Measurements from ENCODE around the gene TAOK2.
"Not testable (repeated sequence)": the region's sequence is repeated elsewhere in the genome, so short reads cannot be mapped to it uniquely, and the experiment has no call there.

TAOK2 gene

DNA sequence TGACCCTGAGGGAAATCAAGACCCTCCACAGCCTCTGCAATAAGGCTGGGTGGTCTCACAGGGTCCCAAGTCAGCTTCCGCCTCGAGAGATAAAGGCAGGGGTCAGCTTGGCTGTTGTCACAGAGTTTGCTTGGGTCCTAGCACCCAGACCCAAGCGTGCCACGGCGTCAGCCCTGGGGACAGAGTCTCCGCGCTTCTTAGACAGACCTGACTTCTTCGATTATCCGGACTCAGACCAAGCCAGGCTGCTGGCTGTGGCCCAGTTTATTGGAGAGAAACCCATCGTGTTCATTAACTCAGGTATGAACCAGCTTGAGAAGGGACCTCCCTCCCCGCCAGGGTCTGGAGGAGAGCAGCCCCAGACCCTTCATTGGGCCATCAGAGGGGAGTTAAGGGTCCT lies 49.9 kb downstream of the TAOK2 start:
- DNase-seq (ENCODE audit: low read depth in 2 of 2), result no peak

GRCh38 chr16:30024451-30024850 lies 50.8 kb downstream of the TAOK2 start:
- DNase-seq (ENCODE audit: low read depth in 2 of 2), result no peak

GRCh38 chr16:30025156-30025555 lies 51.5 kb downstream of the TAOK2 start:
- DNase-seq (ENCODE audit: low read depth in 2 of 2), result no peak

DNA sequence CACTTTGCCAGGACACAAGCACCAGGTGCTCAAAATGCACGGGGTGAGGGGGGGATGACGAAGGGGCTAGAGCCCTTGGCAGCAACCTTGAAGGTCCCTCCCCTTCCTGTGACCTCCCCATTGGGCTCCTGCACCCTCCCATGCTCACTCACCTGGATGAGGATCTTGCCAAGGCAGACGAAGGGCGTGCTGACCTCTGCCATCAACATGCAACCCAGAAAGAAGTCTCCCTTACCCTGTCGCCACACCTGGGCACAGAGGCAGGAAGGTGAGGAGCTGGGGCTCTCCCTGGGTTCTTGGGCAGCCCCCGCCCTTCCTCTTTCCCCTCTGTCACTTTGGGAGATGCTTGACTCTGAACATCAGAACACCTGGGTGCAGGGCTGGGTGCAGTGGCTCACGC lies 51.9 kb downstream of the TAOK2 start:
- DNase-seq (ENCODE audit: low read depth in 2 of 2), result no peak

- no peak for DNase-seq (ENCODE audit: low read depth in 2 of 2)
Measured at GRCh38 chr16:30026449-30026848, 52.8 kb downstream of the TAOK2 start.

DNA sequence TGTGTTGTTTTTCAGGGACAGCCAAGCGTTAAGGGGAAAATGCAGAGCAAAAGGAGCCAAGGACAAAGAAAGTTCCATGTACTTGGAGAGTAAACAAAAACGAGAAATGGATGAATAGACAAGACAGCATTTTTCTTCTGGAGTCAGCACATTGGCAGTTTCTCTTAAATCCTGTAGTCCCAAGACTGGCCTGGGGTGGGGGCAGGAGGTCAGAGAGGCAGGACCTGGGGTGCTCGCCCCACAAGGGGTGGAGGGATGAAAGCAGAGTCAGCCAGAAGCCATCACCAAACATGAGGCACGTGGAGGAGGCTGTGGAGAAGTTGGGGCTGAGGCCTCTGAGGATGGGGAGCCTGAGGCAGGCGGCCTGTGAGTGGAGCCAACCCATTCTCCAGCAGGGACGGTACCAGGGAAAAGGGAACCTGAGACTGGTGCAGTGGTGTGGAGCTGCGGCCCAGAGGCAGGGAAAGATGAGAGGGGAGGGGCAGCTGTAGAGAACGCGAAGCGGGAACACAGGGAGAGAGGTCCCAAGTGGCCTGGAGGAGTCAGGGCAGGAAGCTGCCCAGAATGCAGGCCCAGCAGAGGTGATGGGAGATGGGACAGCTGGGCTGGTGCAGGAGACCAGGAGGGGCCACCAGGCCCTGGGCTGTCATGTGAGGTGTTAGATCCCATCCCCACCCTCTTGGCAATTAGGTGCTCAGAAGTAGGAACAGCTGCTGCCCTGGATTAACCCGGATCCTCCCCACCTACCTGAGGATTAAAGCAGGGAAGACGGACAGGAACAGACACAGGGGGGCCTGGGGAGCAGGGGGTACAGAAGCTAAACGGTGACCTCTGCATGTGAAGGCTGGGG lies 54.1 kb downstream of the TAOK2 start:
- no peak for DNase-seq (ENCODE audit: low read depth in 2 of 2)

DNA sequence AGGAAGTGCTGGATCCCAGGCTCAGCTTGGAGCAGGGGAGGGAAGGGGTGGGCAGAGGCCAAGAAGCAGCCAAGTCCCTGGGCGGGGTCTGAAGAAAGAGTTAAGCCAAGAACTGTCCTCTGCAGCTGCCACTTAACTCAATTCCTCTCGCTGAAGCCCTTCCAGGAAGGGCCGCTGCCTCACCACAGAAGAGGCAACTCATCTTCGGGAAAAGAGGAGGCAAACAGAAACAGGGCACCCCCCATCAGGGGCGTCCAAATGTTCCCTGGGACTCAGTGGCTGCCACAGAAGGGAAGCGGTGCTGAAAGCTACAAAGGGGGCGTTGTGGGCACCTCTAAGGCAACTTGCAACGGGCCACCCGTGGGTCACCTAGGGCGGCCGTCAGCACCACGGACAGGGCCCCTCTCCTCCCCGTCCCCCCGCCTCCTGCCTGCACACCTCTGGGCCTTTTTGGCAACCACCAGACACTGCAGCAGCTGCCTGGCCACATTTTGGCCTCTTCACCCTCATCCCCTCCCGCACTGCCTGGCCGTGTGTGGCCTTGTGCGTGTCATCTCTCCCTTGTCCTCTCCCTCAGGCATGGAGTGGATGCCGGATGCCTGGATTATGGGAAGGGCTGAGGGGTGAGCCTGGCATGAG lies 54.9 kb downstream of the TAOK2 start:
- no peak for DNase-seq (ENCODE audit: low read depth in 2 of 2)

DNA sequence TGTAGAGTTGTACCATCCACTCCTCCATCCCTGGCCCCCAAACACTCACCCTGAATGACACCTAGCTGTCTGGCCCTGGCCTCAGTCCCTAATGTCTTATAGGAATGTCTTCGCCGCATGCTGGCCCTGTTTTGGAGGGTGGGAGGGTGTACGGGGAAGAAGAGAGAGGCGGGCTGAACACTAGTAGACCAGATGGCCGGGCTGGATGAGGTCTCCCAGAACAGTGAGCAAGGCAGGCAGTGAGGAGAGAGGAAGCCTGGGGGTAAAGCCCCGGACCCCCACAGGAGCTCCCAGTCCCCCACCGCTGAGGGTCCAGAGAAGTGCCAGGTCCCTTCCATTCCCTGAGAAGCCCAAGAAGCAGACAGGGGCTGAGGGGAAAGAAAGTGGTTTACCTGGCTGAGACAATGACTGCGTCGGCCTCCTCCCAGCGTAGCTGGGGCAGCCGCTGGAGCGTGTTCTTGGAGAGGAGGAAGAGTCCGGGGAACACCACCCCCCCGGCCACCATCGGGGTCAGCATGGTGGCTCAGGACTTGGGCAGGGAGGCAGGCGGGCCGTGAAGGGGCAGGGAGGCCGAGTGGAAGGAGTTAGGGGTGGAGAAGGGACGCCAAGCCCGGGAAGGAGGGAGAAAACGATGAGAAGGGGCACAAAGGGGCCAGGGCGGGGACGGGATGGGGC lies 56.5 kb downstream of the TAOK2 start:
- DNase-seq (ENCODE audit: low read depth in 2 of 2), result no peak

GRCh38 chr16:30030841-30031413 lies 57.3 kb downstream of the TAOK2 start, which contains the start of gene TLCD3B:
TLCD3B (minus strand) TSS chr16:30031271; CDS start chr16:30030527, 744 bp downstream.
- no peak for DNase-seq (ENCODE audit: low read depth in 2 of 2)

DNA sequence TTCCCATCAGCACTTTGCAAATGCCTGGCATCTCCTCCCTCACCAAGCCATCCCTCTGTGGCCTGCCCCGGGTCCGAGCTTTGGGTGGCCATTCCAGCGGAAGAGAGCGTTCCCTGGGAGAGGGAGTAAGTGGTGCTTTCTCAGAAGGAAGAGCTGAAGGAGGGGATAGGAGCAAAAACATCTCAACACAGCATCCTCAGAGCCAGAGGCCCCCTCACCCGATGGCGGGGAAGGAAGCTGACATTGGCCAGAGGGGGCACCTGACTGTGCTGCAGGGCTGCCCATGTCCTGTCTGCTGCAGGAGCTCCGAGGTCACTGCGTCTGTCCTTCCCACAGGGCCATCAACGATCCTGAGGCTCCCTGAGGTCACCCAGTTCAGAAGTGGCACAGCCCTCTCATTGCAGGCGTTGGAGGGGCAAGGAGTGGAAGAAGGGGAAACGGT lies 57.8 kb downstream of the TAOK2 start:
- no peak for DNase-seq (ENCODE audit: low read depth in 2 of 2)

- peak in 1 of 2 donors; percentile 46 for DNase-seq (ENCODE audit: low read depth in 2 of 2)
Measured at GRCh38 chr16:30032083-30032819, 58.6 kb downstream of the TAOK2 start.

DNA sequence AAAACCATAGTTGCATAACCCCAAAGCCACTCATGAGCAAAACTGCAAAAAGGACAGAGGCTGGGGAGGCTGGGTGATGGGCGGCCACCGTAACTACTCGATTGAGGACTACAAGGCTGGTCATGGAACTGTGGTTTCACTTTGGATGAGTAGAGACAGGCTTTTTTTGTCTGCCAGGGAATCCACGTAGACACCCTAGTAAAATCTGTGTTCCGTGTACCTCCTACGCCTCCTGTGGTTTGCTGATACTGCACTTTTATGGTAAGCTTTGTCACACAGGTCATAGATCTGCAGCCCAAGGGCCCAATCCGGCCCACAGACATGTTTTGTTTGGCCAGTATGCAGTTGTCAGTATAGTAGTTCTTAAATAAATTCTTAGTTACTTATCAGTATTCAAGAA lies 59.6 kb downstream of the TAOK2 start:
- no peak for DNase-seq (ENCODE audit: low read depth in 2 of 2)

GRCh38 chr16:30040221-30040620 lies 66.6 kb downstream of the TAOK2 start:
- DNase-seq (ENCODE audit: low read depth in 2 of 2), result no peak

DNA sequence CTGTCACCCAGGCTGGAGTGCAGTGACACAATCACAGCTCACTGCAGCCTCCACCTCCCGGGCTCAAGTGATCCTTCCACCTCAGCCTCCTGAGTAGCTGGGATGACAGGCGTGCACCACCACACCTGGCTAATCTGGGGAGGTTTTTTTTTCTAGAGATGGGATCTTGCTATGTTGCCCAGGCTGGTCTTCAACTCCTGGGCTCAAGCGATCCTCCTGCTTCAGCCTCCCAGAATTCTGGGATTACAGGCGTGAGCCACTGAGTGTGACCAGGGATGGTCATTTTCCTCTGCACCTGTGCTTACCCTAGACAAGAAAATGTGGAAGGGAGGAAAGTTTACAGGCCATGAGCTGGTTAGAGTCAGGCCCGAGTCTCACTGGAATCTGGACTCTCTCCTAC lies 67.0 kb downstream of the TAOK2 start:
- DNase-seq (ENCODE audit: low read depth in 2 of 2), result not testable (repeated sequence)

DNA sequence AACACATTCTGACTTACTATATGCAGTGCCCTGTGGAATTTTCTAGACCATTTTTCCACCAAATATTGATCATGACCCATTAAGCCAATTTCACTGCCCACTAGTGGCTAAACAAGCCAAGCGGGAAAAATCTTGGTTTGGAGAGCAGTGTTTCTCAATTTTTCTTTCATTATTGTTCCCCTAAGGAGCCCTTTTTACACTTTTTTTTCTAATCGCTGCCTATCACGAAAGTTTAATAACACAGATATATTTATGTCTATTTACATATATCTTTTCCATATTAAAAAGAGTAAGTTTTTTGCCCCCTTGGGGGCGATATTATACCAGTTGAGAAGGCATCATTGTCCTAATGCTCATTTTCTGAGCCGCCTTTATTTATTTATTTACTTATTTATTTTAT lies 68.2 kb downstream of the TAOK2 start:
- DNase-seq (ENCODE audit: low read depth in 2 of 2), result no peak

Measured in stimulated activated CD8-positive, alpha-beta memory T cell treated with anti-CD3 and anti-CD28 coated beads, Interleukin-2, amount 100 ng/mL, for 48 hours (primary cell).